T-helper 1 cell treated with Interleukin-12 subunit alpha and Interleukin-12 subunit beta and Interleukin-4 antibody, amounts not matched to agents 30 μg/mL and 1 μg/mL, for 36 hours (primary cell): ENCODE results near the gene UTP3.
"Not testable (repeated sequence)": the region's sequence is repeated elsewhere in the genome, so short reads cannot be mapped to it uniquely, and the experiment has no call there.

Experiments
- H3K27ac Mint-ChIP-seq: one replicate; pipeline ENCODE4 v1.8.0; 2021; ENCODE audit warnings: mild to moderate bottlenecking, mixed read lengths
- H3K27me3 Mint-ChIP-seq: one replicate; pipeline ENCODE4 v1.8.0; 2021; ENCODE audit warnings: low read depth, mixed read lengths
- H3K36me3 Mint-ChIP-seq: one replicate; pipeline ENCODE4 v1.8.0; 2021; ENCODE audit warnings: low read depth, mixed read lengths
- H3K4me1 Mint-ChIP-seq: one replicate; pipeline ENCODE4 v1.8.0; 2021; ENCODE audit warnings: low read depth, mixed read lengths
- H3K4me3 Mint-ChIP-seq: one replicate; pipeline ENCODE4 v1.8.0; 2021; ENCODE audit warnings: mild to moderate bottlenecking, moderate library complexity, mixed read lengths
- H3K9me3 Mint-ChIP-seq: one replicate; pipeline ENCODE4 v1.8.0; 2021; ENCODE audit warnings: mixed read lengths

The UTP3 gene

DNA sequence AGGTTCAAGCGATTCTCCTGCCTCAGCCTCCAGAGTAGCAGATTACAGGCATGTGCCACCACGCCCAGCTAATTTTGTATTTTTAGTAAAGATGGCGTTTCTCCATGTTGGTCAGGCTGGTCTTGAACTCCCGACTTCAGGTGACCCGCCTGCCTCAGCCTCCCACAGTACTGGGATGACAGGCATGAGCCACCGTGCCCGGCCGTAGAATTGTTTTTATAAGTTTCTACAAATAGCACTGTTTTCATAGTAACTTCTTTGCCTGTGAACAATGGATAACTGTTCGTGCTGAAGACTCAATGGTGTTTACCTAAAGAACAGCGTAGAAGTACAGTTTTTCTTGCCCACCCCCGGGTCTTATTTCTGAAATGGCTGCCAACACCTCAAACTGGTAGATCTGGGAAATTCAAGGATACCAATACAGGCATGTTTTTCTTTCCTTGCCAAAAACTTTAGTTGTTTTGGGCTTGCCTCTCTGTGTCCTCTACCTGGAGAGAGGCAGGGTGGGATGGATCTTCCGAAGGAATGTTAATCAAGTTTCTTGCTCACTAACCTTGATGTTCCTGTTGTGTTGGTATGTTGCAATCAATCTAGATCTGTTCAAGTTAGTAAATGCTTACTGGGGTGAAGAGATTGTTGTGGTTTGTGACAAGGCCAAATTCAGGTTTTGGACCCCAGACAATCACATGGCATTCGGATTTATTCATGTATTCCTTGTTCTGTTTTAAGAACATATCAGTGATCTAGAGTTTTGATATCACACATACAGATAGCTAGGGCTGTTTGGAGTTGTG, 30.7 kb downstream of the UTP3 start:
- H3K27ac Mint-ChIP-seq = no peak overlapping the region
- peaks cover 12% of the 10 kb centered on the region for H3K4me1 Mint-ChIP-seq
- no peak overlapping the region for H3K4me3 Mint-ChIP-seq
- no peaks in the 10 kb centered on the region for H3K36me3 Mint-ChIP-seq
- H3K9me3 Mint-ChIP-seq = no peaks in the 10 kb centered on the region
- no peaks in the 10 kb centered on the region for H3K27me3 Mint-ChIP-seq

DNA sequence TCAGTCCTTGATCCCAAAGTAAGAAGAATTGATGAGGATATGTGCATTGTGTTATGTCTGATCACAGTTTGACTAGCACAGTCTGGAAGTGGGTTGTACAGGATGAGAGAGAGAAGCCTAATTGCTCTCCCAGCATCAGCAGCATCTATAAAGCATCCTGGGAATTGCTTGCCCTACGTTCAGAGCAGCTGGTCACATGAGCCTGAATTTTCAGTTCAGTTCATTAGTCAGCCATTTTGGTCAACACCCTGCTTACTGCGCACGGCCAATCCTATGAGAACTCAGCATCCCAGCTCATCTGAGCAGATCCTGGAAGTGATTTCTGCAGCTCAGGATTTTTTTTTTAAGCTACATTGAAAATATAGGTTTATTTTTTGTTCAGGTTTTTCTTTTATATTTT, 33.4 kb downstream of the UTP3 start, which contains the start of gene RUFY3:
Gene RUFY3 (plus strand): TSS at position 218 of the 400 bp plus-strand sequence. CDS start 610 bp downstream, outside the sequence.
- H3K36me3 Mint-ChIP-seq = no peaks in the 10 kb centered on the region
- peaks cover 12% of the 10 kb centered on the region for H3K4me1 Mint-ChIP-seq
- H3K4me3 Mint-ChIP-seq = no peak within 1 kb of the TSS
- no peaks in the 10 kb centered on the region for H3K9me3 Mint-ChIP-seq
- H3K27me3 Mint-ChIP-seq = no peaks in the 10 kb centered on the region
- H3K27ac Mint-ChIP-seq = no peak within 1 kb of the TSS

DNA sequence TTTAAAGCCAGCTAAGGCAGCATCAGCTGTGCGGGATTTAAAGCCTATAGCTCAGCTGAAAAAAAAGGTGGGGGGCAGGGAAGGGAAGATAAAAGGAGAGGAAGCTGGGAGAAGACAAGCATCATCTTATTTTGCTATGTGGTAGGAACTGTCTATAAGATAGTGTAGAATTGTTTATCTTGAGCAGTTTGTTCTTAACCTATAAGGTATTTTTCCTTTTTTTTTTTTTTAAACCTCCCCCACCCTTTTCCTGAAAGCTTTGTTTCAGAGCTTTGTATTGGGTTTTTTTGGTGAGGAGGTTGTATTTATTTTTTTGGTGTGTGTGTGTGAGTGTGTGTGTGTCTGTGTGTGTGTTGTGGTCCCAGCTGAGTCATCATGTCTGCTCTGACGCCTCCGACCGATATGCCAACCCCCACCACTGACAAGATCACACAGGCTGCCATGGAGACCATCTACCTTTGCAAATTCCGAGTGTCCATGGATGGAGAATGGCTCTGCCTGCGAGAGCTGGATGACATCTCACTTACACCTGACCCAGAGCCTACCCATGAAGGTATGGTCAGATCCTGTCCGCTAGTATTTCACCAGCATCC, 34.0 kb downstream of the UTP3 start:
- no peaks in the 10 kb centered on the region for H3K36me3 Mint-ChIP-seq
- no peaks in the 10 kb centered on the region for H3K27me3 Mint-ChIP-seq
- H3K27ac Mint-ChIP-seq = no peak overlapping the region
- peaks cover 12% of the 10 kb centered on the region for H3K4me1 Mint-ChIP-seq
- H3K4me3 Mint-ChIP-seq = no peak overlapping the region
- no peaks in the 10 kb centered on the region for H3K9me3 Mint-ChIP-seq

DNA sequence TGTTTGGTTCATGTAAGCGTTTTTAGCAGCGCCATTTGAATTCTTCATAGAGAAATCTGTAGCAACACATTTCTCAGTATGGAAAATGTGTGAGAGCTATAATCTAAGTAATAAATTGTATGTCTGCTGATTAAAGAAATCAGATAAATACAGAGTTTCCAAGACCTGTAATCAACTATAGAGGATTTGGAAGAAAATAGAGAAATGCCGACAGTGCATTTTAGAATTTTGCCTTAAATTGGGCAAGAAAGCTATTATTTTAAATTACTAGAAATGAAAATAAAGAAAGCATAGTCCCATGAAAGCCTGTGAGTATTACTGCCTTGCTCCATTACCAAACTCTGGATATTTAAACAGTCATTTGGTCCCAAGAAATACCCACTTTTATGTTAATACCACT, 36.1 kb downstream of the UTP3 start:
- Mint-ChIP-seq H3K27ac (no peak overlapping the region), H3K27me3 (no peaks in the 10 kb centered on the region), H3K4me1 (peaks cover 12% of the 10 kb centered on the region), H3K9me3 (no peaks in the 10 kb centered on the region), H3K36me3 (no peaks in the 10 kb centered on the region), H3K4me3 (no peak overlapping the region)

DNA sequence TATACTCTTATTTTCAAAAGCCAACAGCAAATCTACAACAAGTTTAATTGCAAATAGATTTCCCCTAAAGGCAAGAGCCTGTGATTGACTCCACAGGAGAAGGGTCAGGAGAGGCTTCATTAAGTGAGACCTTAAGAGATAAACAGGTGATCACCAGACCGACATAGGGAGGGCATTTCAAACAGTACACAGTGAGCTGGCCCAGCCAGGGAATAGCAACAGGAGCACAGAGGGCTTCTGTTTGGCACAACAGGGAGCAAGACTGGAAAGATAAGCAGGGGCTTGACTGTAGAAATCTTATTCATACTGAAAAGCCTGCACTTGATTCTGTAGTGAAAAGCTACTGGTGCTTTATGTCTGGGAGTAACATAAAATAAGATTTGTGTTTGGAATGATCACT, 37.3 kb downstream of the UTP3 start:
- H3K27ac Mint-ChIP-seq = no peak overlapping the region
- H3K27me3 Mint-ChIP-seq = no peaks in the 10 kb centered on the region
- no peak overlapping the region for H3K4me3 Mint-ChIP-seq
- peaks cover 12% of the 10 kb centered on the region for H3K4me1 Mint-ChIP-seq
- H3K9me3 Mint-ChIP-seq = no peaks in the 10 kb centered on the region
- H3K36me3 Mint-ChIP-seq = no peaks in the 10 kb centered on the region

DNA sequence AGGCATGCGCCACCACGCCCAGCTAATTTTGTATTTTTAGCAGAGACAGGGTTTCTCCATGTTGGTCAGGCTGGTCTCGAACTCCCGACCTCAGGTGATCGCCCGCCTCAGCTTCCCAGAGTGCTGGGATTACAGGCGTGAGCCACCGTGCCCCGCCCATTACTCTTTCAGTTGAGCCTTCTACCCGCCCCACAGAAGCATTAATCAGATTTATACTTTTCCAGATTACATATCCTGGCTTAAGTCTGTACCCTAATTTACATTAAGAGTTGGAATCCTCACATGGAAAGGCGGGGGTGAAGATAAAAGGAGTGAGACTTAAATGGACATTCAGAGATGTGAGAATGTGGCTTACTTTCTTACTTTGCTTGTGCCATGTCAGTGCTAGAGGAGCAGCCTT, 38.2 kb downstream of the UTP3 start:
- not testable (repeated sequence) for H3K36me3 Mint-ChIP-seq, H3K27ac Mint-ChIP-seq, H3K9me3 Mint-ChIP-seq, H3K4me3 Mint-ChIP-seq, H3K27me3 Mint-ChIP-seq
- peaks cover 11% of the 10 kb centered on the region for H3K4me1 Mint-ChIP-seq

DNA sequence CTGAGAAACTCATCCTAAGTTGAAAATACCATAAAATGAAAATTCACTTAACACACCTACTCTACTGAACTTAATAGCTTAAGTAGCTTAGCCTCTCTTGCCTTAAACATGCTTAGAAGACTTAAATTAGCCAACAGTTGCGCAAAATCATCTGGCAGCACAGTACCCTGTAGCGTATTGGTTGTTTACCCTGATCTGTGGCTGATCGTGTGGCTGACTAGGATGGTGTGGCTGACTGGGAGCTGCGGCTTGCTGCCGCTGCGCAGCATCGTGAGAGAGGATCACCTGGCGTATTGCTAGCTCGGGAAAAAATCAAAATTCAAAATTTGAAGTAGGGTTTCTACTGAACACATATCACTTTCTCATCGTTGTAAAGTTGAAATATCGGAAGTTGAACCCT, 39.8 kb downstream of the UTP3 start:
- Mint-ChIP-seq H3K9me3 (no peaks in the 10 kb centered on the region), H3K4me3 (no peak overlapping the region), H3K36me3 (no peaks in the 10 kb centered on the region), H3K4me1 (peaks cover 4% of the 10 kb centered on the region), H3K27me3 (no peaks in the 10 kb centered on the region), H3K27ac (no peak overlapping the region)

DNA sequence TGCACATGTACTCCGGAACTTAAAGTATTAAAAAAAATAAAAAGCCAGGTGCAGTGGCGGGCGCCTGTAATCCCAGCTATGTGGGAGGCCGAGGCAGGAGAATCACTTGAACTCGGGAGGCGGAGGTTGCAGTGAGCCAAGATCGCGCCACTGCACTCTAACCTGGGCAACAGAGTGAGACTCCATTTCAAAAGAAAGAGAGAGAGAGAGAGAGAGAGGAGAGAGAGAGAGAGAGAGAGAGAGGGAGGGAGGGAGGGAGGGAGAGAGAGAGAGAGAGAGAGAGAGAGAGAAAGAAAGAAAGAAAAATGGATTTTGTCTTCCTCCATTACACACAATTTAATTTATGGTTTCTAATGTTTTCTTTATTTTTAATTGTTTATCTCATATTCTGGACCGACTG, 44.5 kb downstream of the UTP3 start:
- Mint-ChIP-seq H3K4me3 (peak overlapping the region; percentile 30), H3K4me1 (peaks cover 33% of the 10 kb centered on the region)
- H3K36me3 Mint-ChIP-seq, H3K9me3 Mint-ChIP-seq, H3K27ac Mint-ChIP-seq, H3K27me3 Mint-ChIP-seq: not testable (repeated sequence)

DNA sequence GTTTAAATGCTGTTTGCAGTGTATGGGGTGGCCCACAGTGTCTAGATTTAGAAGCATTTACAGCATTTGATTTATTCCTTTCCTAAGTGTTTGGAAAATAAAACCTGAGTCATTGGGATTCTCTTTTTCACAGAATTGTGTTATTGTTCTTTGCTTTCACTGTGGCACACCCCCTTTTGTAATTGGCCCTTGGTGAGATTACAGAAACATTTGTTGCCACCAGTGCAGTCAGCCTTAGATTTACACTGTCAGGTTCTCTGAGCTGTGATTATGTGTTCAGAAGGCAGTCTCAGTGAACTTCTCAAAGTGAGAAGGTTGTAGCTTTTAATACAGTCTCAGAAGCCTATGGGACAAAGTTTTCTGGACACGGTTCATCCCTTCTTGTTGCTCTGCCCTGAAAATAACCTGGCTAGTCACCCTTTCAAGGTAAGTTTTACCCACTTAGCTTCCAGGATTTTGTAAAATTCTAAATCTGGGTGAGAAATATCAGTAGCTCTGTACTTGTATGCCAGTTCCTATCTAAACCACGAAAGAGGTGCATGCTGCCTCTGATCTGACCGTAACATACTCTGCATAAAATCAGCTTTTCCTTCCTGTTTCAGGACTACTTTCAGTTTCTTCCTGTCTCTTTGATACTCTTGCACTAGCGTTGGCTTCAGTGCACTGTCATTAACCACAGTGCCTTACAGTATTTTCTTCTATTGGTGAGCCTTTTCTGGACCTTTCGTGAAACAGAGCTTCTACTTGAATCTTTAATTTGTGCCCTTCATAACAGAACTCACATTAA, 46.0 kb downstream of the UTP3 start:
- Mint-ChIP-seq H3K27me3 (no peaks in the 10 kb centered on the region), H3K4me3 (peak overlapping the region; percentile 74), H3K27ac (peak overlapping the region; percentile 82), H3K36me3 (no peaks in the 10 kb centered on the region), H3K9me3 (no peaks in the 10 kb centered on the region), H3K4me1 (peaks cover 33% of the 10 kb centered on the region)

DNA sequence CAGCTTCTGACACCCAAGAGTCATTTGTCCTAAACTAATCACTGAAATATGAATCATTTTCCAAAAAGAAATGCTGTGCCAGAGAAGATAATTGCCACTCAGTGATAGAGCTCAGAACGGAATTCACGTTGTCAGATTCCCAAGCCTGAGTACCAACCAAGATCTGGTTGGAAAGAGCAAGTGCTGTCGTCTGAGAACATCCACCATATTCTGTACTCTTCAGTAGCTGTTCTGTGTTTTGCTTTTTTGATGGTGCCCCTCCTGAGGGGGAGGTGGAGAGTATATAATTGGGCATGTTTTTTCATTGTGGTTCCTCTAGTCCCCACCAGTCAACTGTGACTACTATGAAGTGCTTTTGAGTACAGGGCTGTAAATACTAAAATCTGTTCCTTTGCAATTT, 46.6 kb downstream of the UTP3 start:
- peaks cover 2% of the 10 kb centered on the region for H3K27me3 Mint-ChIP-seq
- peak overlapping the region; percentile 74 for H3K4me3 Mint-ChIP-seq
- peaks cover 33% of the 10 kb centered on the region for H3K4me1 Mint-ChIP-seq
- no peaks in the 10 kb centered on the region for H3K36me3 Mint-ChIP-seq
- no peaks in the 10 kb centered on the region for H3K9me3 Mint-ChIP-seq
- H3K27ac Mint-ChIP-seq = peak overlapping the region; percentile 82

DNA sequence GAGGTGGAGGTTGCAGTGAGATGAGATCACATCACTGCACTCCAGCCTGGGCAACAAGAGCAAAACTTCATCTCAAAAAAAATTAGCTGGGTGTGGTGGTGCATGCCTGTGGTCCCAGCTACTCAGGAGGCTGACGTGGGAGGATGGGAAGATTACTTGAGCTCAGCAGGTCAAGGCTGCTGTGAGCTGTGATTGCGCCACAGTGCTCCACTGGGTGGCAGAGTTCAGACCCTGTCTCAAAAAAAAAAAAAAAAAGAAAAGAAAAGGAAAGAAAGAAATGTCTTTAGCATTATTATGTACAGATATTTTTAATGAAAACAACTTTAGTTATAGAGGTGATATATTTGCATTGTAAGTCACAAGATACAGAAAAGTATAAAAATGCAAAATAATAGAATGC, 47.6 kb downstream of the UTP3 start:
- H3K9me3 Mint-ChIP-seq, H3K36me3 Mint-ChIP-seq, H3K27me3 Mint-ChIP-seq: not testable (repeated sequence)
- Mint-ChIP-seq H3K4me1 (peaks cover 33% of the 10 kb centered on the region), H3K27ac (peak overlapping the region; percentile 59), H3K4me3 (peak overlapping the region; percentile 45)

DNA sequence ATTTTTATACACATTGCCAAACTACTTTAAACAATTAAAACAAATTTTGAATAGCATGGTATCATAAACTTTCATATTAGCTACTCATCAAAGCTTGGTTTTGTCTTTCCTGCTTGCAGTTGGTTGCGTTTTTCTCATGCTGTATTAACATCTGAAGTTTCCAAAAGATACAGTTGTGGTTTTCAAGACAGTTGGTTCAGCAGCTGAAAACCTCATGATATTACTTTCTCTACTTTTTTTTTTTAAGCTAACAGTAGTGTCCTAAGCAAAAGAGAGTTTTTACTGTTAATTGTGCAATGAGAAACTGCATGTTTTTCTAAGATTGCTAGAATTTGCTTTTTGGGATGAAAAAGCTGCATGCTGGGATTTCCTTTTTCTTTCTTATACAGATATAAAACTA, 48.7 kb downstream of the UTP3 start:
- no peak overlapping the region for H3K4me3 Mint-ChIP-seq
- H3K4me1 Mint-ChIP-seq = peaks cover 33% of the 10 kb centered on the region
- H3K9me3 Mint-ChIP-seq = no peaks in the 10 kb centered on the region
- H3K36me3 Mint-ChIP-seq = no peaks in the 10 kb centered on the region
- no peak overlapping the region for H3K27ac Mint-ChIP-seq
- H3K27me3 Mint-ChIP-seq = peaks cover 12% of the 10 kb centered on the region

DNA sequence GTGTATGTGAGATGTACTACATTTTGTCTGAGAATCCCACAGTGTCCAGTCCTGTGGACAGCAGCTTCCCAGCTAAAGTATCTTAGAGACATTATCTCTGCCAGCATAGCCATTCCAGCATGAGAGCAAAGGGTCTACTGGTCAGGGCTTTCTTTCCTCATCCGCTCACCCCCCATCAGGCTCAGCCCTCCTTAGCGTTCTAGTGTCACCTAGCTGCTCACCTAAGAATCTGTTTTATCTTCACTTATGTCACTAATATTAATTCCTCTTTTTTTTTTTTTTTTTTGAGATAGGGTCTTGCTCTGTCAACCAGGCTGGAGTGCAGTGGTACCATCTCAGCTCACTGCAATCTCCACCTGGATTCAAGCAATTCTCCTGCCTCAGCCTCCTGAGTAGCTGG, 49.1 kb downstream of the UTP3 start:
- no peaks in the 10 kb centered on the region for H3K36me3 Mint-ChIP-seq
- no peaks in the 10 kb centered on the region for H3K9me3 Mint-ChIP-seq
- peaks cover 16% of the 10 kb centered on the region for H3K27me3 Mint-ChIP-seq
- peaks cover 32% of the 10 kb centered on the region for H3K4me1 Mint-ChIP-seq
- H3K4me3 Mint-ChIP-seq = peak overlapping the region; percentile 29
- H3K27ac Mint-ChIP-seq = no peak overlapping the region

DNA sequence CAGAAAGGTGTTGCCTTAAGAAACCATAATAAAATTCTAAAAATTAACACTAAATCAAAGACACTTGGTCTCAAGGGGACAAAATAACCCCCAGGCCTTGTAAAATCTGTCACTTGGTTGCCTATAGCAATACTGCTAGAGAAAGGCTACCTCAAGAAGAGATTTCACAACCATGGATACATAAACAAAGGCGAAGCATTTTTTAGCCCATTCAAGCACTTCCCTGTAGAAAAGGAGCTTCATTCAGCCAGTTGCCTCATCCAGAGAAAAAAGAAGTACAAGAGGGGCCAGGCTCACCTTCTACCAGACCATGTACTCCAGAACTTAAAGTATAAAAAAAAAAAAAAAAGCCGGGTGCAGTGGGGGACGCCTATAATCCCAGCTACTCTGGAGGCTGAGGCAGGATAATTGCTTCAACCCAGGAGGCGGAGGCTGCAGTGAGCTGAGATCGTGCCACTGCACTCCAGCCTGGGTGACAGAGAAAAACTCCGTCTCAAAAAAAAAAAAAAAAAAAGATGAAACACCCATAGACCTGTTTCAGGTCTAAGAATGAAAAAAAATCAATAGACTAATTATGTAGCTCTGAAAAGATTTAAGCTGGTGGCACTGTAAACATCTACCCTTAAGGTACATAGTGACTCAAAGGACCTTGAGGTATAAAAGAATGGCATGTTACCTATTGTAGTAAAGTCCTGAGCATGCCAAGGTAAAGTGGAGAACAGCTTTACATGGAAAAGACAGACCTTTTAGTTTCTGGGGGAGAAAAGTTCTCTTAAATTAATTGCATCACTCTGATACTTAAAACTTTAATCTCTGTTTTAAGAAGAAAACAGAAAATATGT, 51.4 kb downstream of the UTP3 start:
- H3K27me3 Mint-ChIP-seq = peaks cover 19% of the 10 kb centered on the region
- H3K4me3 Mint-ChIP-seq = no peak overlapping the region
- H3K9me3 Mint-ChIP-seq = no peaks in the 10 kb centered on the region
- no peaks in the 10 kb centered on the region for H3K36me3 Mint-ChIP-seq
- no peak overlapping the region for H3K27ac Mint-ChIP-seq
- H3K4me1 Mint-ChIP-seq = peaks cover 22% of the 10 kb centered on the region
